GM23338 (cell line): Measurements from ENCODE around the gene AFAP1. TPM values are rescaled to one million over a fixed set of nuclear protein-coding genes. Genes with fewer than 3 reads are reported as not detected.

ENCODE experiments used
- ATAC-seq: fragments of 200-7000 bp; cut with Tn5 transposase; 3 replicates; pipeline ENCODE4 v1.9.1; 2020
- DNase-seq: peaks from one replicate; pipeline ENCODE4 v3.0.0-alpha.2; 2015; ENCODE audit warnings: low spot score
- H2AFZ ChIP-seq: fragments of 200-600 bp; sonication (generic); 2 replicates; pipeline ENCODE4 v1.8.0; 2016; ENCODE audit warnings: antibody characterized with exemption, mild to moderate bottlenecking, moderate library complexity
- H3F3A ChIP-seq: fragments of 200-600 bp; sonication (generic); replicated peaks from 2 replicates; pipeline ENCODE4 v1.8.0; 2017; ENCODE audit warnings: antibody characterized with exemption, mixed run types, low read depth
- H3K27ac ChIP-seq: fragments of 200-600 bp; sonication (generic); 2 replicates; pipeline ENCODE4 v1.6.1; 2016; ENCODE audit warnings: low read depth
- H3K27me3 ChIP-seq: fragments of 200-600 bp; sonication (generic); 2 replicates; pipeline ENCODE4 v1.8.0; 2016; ENCODE audit warnings: mild to moderate bottlenecking, mixed run types, moderate library complexity; ENCODE audit not compliant: insufficient read depth
- H3K36me3 ChIP-seq: fragments of 200-600 bp; sonication (generic); 2 replicates; pipeline ENCODE4 v1.8.0; 2016; ENCODE audit warnings: mild to moderate bottlenecking; ENCODE audit not compliant: insufficient read depth
- H3K4me1 ChIP-seq: fragments of 200-600 bp; sonication (generic); 2 replicates; pipeline ENCODE4 v1.8.0; 2016; ENCODE audit warnings: mild to moderate bottlenecking, moderate library complexity; ENCODE audit not compliant: insufficient read depth
- H3K4me2 ChIP-seq: fragments of 200-600 bp; sonication (generic); 2 replicates; pipeline ENCODE4 v1.7.1; 2017; ENCODE audit warnings: mixed run types
- H3K4me3 ChIP-seq: fragments of 200-600 bp; sonication (generic); 2 replicates; pipeline ENCODE4 v1.6.1; 2016; ENCODE audit warnings: mixed run types
- H3K79me2 ChIP-seq: fragments of 200-600 bp; sonication (generic); replicated peaks from 2 replicates; pipeline ENCODE4 v1.8.0; 2017; ENCODE audit warnings: mild to moderate bottlenecking; ENCODE audit not compliant: insufficient read depth
- H3K9me2 ChIP-seq: fragments of 200-600 bp; sonication (generic); 2 replicates; pipeline ENCODE4 v1.8.0; 2017; ENCODE audit not compliant: insufficient read depth
- H4K20me1 ChIP-seq: fragments of 200-600 bp; sonication (generic); replicated peaks from 2 replicates; pipeline ENCODE4 v1.8.0; 2017; ENCODE audit warnings: mild to moderate bottlenecking; ENCODE audit not compliant: insufficient read depth
- H3K27ac Mint-ChIP-seq: 2 replicates; pipeline ENCODE4 v1.8.0; 2020; ENCODE audit warnings: inconsistent platforms, mild to moderate bottlenecking, moderate library complexity, mixed read lengths
- H3K27me3 Mint-ChIP-seq: 3 replicates; pipeline ENCODE4 v1.8.0; 2022; ENCODE audit warnings: low read depth, mild to moderate bottlenecking, moderate library complexity, mixed read lengths, inconsistent platforms; ENCODE audit not compliant: insufficient read depth, poor library complexity
- H3K36me3 Mint-ChIP-seq: 3 replicates; pipeline ENCODE4 v1.8.0; 2021; ENCODE audit warnings: low read depth, mild to moderate bottlenecking, inconsistent platforms, moderate library complexity, mixed read lengths
- H3K4me1 Mint-ChIP-seq: 3 replicates; pipeline ENCODE4 v1.8.0; 2020; ENCODE audit warnings: mild to moderate bottlenecking, inconsistent platforms, mixed read lengths
- H3K4me3 Mint-ChIP-seq: 3 replicates; pipeline ENCODE4 v1.8.0; 2021; ENCODE audit warnings: moderate library complexity, mild to moderate bottlenecking, inconsistent platforms, mixed read lengths
- H3K9me3 Mint-ChIP-seq: 3 replicates; pipeline ENCODE4 v1.8.0; 2020; ENCODE audit warnings: moderate library complexity, mild to moderate bottlenecking, inconsistent platforms, mixed read lengths
- CREB1 ChIP-seq: fragments of 250-450 bp; sonication (Bioruptor Pico); IDR thresholded peaks from 2 replicates; pipeline ENCODE4 v1.5.0; 2020; ENCODE audit warnings: low read depth, mild to moderate bottlenecking, moderate library complexity
- CTCF ChIP-seq, 2 experiments: fragments of 200-600 bp in 1 of 2; sonication (generic) in 1 of 2; conservative IDR thresholded peaks; 2 replicates each; pipeline versions ENCODE4 v1.5.1 to v1.6.1; 2016 to 2017; ENCODE audit warnings: antibody characterized with exemption in 2 of 2, low read depth in 2 of 2, mild to moderate bottlenecking in 2 of 2, moderate library complexity in 1 of 2
- ETS1 ChIP-seq: IDR thresholded peaks from 2 replicates; pipeline ENCODE4 v1.6.1; 2016; ENCODE audit warnings: antibody characterized with exemption
- EZH2 ChIP-seq: fragments of 200-600 bp; sonication (generic); IDR thresholded peaks from one replicate; pipeline ENCODE4 v1.8.0; 2017; ENCODE audit warnings: antibody characterized with exemption, mild to moderate bottlenecking, low read depth; ENCODE audit not compliant: unreplicated experiment
- EZH2phosphoT487 ChIP-seq: fragments of 200-600 bp; sonication (generic); IDR thresholded peaks from one replicate; pipeline ENCODE4 v1.8.1; 2018; ENCODE audit warnings: antibody characterized with exemption; ENCODE audit not compliant: unreplicated experiment
- JUNB ChIP-seq: IDR thresholded peaks from one replicate; pipeline ENCODE4 v1.6.1; 2016; ENCODE audit warnings: antibody characterized with exemption; ENCODE audit not compliant: unreplicated experiment
- NANOG ChIP-seq: IDR thresholded peaks from 2 replicates; pipeline ENCODE4 v1.6.1; 2016; ENCODE audit warnings: antibody characterized with exemption, borderline replicate concordance
- STAT1 ChIP-seq: IDR thresholded peaks from one replicate; pipeline ENCODE4 v1.6.1; 2016; ENCODE audit warnings: antibody characterized with exemption; ENCODE audit not compliant: unreplicated experiment
- ZNF114 ChIP-seq: fragments of 250-450 bp; sonication (Bioruptor Pico); IDR thresholded peaks from 2 replicates; pipeline ENCODE4 v1.5.0; 2020; ENCODE audit warnings: mild to moderate bottlenecking, moderate library complexity
- ZNF331 ChIP-seq: fragments of 250-450 bp; sonication (Bioruptor Pico); IDR thresholded peaks from 2 replicates; pipeline ENCODE4 v1.5.0; 2020; ENCODE audit warnings: low read depth, mild to moderate bottlenecking, moderate library complexity
- polyA plus RNA-seq: library from polyadenylated mRNA; unstranded; fragments of >200 nt; fragmentation: Nextera tagmentation; extraction: Ambion mirVana; gene quantifications from 2 replicates; pipeline ENCODE4 v1.2.1, GENCODE V29; 2016
- total RNA-seq: library from RNA; depleted of rRNA; stranded (reverse); fragments of >200 nt; shearing (Covaris generic); gene quantifications from 2 replicates; pipeline ENCODE4 v1.2.3, GENCODE V29; 2014
- TF ChIP-seq, protein P1 (sequence below): IDR thresholded peaks from one replicate; pipeline ENCODE4 v1.6.1; 2018; ENCODE audit warnings: antibody characterized with exemption; ENCODE audit not compliant: unreplicated experiment

The AFAP1 gene
- total and polyA plus RNA-seq, 2 experiments from 2014 or later = 6.5 to 21.5 TPM

- TF ChIP-seq ZNF114 (CRISPR knock-in tag) (no peak), JUNB (no peak), EZH2phosphoT487 (no peak), ETS1 (no peak), EZH2 (no peak), STAT1 (no peak), CREB1 (no peak), ZNF331 (CRISPR knock-in tag) (no peak)
- TF ChIP-seq, protein P1, sequence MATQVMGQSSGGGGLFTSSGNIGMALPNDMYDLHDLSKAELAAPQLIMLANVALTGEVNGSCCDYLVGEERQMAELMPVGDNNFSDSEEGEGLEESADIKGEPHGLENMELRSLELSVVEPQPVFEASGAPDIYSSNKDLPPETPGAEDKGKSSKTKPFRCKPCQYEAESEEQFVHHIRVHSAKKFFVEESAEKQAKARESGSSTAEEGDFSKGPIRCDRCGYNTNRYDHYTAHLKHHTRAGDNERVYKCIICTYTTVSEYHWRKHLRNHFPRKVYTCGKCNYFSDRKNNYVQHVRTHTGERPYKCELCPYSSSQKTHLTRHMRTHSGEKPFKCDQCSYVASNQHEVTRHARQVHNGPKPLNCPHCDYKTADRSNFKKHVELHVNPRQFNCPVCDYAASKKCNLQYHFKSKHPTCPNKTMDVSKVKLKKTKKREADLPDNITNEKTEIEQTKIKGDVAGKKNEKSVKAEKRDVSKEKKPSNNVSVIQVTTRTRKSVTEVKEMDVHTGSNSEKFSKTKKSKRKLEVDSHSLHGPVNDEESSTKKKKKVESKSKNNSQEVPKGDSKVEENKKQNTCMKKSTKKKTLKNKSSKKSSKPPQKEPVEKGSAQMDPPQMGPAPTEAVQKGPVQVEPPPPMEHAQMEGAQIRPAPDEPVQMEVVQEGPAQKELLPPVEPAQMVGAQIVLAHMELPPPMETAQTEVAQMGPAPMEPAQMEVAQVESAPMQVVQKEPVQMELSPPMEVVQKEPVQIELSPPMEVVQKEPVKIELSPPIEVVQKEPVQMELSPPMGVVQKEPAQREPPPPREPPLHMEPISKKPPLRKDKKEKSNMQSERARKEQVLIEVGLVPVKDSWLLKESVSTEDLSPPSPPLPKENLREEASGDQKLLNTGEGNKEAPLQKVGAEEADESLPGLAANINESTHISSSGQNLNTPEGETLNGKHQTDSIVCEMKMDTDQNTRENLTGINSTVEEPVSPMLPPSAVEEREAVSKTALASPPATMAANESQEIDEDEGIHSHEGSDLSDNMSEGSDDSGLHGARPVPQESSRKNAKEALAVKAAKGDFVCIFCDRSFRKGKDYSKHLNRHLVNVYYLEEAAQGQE = no peak
Measured at GRCh38 chr4:7955393-7955792, 15.7 kb upstream of the AFAP1 start (continued).

DNA sequence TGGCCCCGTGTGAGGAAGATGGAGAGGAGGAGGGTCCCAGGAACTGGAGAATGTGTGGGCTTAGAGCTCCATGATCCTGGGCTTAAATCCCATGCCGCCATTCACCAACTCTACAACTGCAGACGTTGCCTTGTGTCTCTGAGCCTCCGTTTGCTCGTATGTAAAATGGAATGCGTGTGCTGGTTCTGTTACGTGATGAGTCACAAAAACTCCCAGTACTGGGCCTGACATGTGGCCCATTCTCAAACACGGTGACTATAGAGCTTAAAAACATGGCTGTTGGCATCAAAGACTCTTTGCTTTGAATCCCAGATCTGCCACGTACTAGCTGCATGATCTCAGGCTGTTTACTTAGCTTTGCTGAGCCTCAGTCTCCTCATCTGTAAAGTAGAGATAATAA, 13.0 kb upstream of the AFAP1 start:
- H3K27ac Mint-ChIP-seq = no peak overlapping the region
- H3K36me3 Mint-ChIP-seq = no peaks in the 10 kb centered on the region
- ATAC-seq (no peak), DNase-seq (no peak)
- H3K27me3 ChIP-seq = no peaks in the 10 kb centered on the region
- no peak overlapping the region for H2AFZ ChIP-seq
- H3K4me1 Mint-ChIP-seq = peaks cover 9% of the 10 kb centered on the region
- H3K27me3 Mint-ChIP-seq = peaks cover 6% of the 10 kb centered on the region
- H3K4me3 ChIP-seq = no peak overlapping the region
- H3K4me3 Mint-ChIP-seq = no peak overlapping the region
- H3K9me3 Mint-ChIP-seq = peaks cover 3% of the 10 kb centered on the region; the same call in 1 of the 3 replicates
- no peaks in the 10 kb centered on the region for H3K79me2 ChIP-seq
- H3K4me2 ChIP-seq = no peak overlapping the region
- no peaks in the 10 kb centered on the region for H3F3A ChIP-seq
- no peaks in the 10 kb centered on the region for H3K4me1 ChIP-seq
- TF ChIP-seq JUNB (no peak), CTCF (conservative IDR thresholded peaks at IDR 0.05; ENCODE audit: low read depth in 2 of 2) (no peak), NANOG (no peak)
- H4K20me1 ChIP-seq = no peaks in the 10 kb centered on the region
- no peaks in the 10 kb centered on the region for H3K9me2 ChIP-seq
- H3K27ac ChIP-seq = no peak overlapping the region
- no peaks in the 10 kb centered on the region for H3K36me3 ChIP-seq
